ENCODE measurements around the gene LIPA. TPM values are rescaled to one million over a fixed set of nuclear protein-coding genes. Genes with fewer than 3 reads are reported as not detected.
A peak's percentile ranks its signal among the peaks of the same experiment; 100 is the strongest.

The LIPA gene
- total RNA-seq, 1 donor: 46.7 TPM

DNA sequence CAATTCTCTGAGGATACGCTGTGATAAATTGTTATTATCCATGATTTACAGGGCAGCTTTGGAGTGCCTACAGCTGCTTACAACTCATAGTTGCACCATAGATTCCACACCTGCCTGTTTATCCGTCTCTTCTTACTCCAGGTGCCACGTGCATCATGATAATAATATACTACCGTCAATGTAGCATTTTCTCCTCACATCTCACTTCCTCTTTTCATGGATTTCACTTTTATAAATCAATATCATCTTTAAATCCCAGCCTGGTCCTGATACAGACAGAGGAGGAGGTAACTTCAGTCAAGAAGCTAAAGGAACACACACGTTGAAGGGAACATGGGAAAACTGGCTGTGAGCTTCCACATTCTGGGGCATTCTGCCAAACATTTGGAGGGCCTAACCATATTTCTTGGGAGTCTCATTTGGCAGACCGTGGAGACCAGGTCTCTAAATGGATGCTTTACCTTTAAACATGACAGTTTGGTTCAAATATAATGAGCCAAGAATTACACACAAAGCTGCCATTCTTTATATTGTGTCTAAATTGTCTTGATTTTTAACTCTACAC lies 46.9 kb downstream of the LIPA start:
- no peak overlapping the region for H2AFZ ChIP-seq (ENCODE audit: low read length)
- H3K4me1 ChIP-seq (ENCODE audit: insufficient read depth, low read length): peaks cover 15% of the 10 kb centered on the region
- H3K79me2 ChIP-seq (ENCODE audit: insufficient read depth, low read length): no peaks in the 10 kb centered on the region
- no peak for TF ChIP-seq CTCF (IDR thresholded peaks at IDR 0.05; ENCODE audit: extremely low read depth, low read depth, low read length)
- H3K27me3 ChIP-seq (ENCODE audit: insufficient read depth, low read length): peaks cover 20% of the 10 kb centered on the region
- H3K4me2 ChIP-seq (ENCODE audit: insufficient read depth, low read length): no peak overlapping the region
- H3K36me3 ChIP-seq (ENCODE audit: insufficient read depth, low read length): no peaks in the 10 kb centered on the region
- H4K20me1 ChIP-seq (ENCODE audit: insufficient read depth, low read length): no peaks in the 10 kb centered on the region
- no peak overlapping the region for H3K4me3 ChIP-seq (ENCODE audit: insufficient read depth, low read length)
- H3K27ac ChIP-seq (ENCODE audit: low read depth, low read length): no peak overlapping the region
- H3K9me3 ChIP-seq (ENCODE audit: low read depth, low read length): no peaks in the 10 kb centered on the region
- DNase-seq (ENCODE audit: insufficient read length, low spot score, missing footprints): peak; percentile 29

GRCh38 chr10:89203237-89203636 lies 48.3 kb downstream of the LIPA start:
- no peak for DNase-seq (ENCODE audit: insufficient read length, low spot score, missing footprints)
- no peaks in the 10 kb centered on the region for H4K20me1 ChIP-seq (ENCODE audit: insufficient read depth, low read length)
- no peak overlapping the region for H3K4me3 ChIP-seq (ENCODE audit: insufficient read depth, low read length)
- H3K4me1 ChIP-seq (ENCODE audit: insufficient read depth, low read length): peaks cover 12% of the 10 kb centered on the region
- H3K27ac ChIP-seq (ENCODE audit: low read depth, low read length): no peak overlapping the region
- H2AFZ ChIP-seq (ENCODE audit: low read length): no peak overlapping the region
- TF ChIP-seq CTCF (IDR thresholded peaks at IDR 0.05; ENCODE audit: extremely low read depth, low read depth, low read length): no peak
- no peaks in the 10 kb centered on the region for H3K79me2 ChIP-seq (ENCODE audit: insufficient read depth, low read length)
- peaks cover 20% of the 10 kb centered on the region for H3K27me3 ChIP-seq (ENCODE audit: insufficient read depth, low read length)
- H3K9me3 ChIP-seq (ENCODE audit: low read depth, low read length): no peaks in the 10 kb centered on the region
- H3K4me2 ChIP-seq (ENCODE audit: insufficient read depth, low read length): no peak overlapping the region
- no peaks in the 10 kb centered on the region for H3K36me3 ChIP-seq (ENCODE audit: insufficient read depth, low read length)

- Histone ChIP-seq H4K20me1 (ENCODE audit: insufficient read depth, low read length) (no peaks in the 10 kb centered on the region), H3K36me3 (ENCODE audit: insufficient read depth, low read length) (no peaks in the 10 kb centered on the region), H3K4me1 (ENCODE audit: insufficient read depth, low read length) (peaks cover 9% of the 10 kb centered on the region), H3K9me3 (ENCODE audit: low read depth, low read length) (no peaks in the 10 kb centered on the region), H2AFZ (ENCODE audit: low read length) (no peak overlapping the region), H3K4me3 (ENCODE audit: insufficient read depth, low read length) (no peak overlapping the region), H3K27ac (ENCODE audit: low read depth, low read length) (no peak overlapping the region), H3K4me2 (ENCODE audit: insufficient read depth, low read length) (no peak overlapping the region), H3K79me2 (ENCODE audit: insufficient read depth, low read length) (no peaks in the 10 kb centered on the region), H3K27me3 (ENCODE audit: insufficient read depth, low read length) (peaks cover 20% of the 10 kb centered on the region)
- TF ChIP-seq CTCF (IDR thresholded peaks at IDR 0.05; ENCODE audit: extremely low read depth, low read depth, low read length): no peak
- no peak for DNase-seq (ENCODE audit: insufficient read length, low spot score, missing footprints)
These were observed 49.5 kb downstream of the LIPA start for GRCh38 chr10:89202033-89202425.

GRCh38 chr10:89201345-89202032 lies 50.1 kb downstream of the LIPA start:
- Histone ChIP-seq H4K20me1 (ENCODE audit: insufficient read depth, low read length) (no peaks in the 10 kb centered on the region), H3K27me3 (ENCODE audit: insufficient read depth, low read length) (peaks cover 17% of the 10 kb centered on the region), H3K27ac (ENCODE audit: low read depth, low read length) (no peak overlapping the region), H3K4me3 (ENCODE audit: insufficient read depth, low read length) (no peak overlapping the region), H3K4me2 (ENCODE audit: insufficient read depth, low read length) (no peak overlapping the region), H3K4me1 (ENCODE audit: insufficient read depth, low read length) (peaks cover 3% of the 10 kb centered on the region), H3K36me3 (ENCODE audit: insufficient read depth, low read length) (no peaks in the 10 kb centered on the region), H3K79me2 (ENCODE audit: insufficient read depth, low read length) (no peaks in the 10 kb centered on the region), H2AFZ (ENCODE audit: low read length) (no peak overlapping the region), H3K9me3 (ENCODE audit: low read depth, low read length) (no peaks in the 10 kb centered on the region)
- TF ChIP-seq CTCF (IDR thresholded peaks at IDR 0.05; ENCODE audit: extremely low read depth, low read depth, low read length): no peak
- no peak for DNase-seq (ENCODE audit: insufficient read length, low spot score, missing footprints)

Data from osteoblast (primary cell).